HCT116 (cell line): ENCODE results near the gene PLCG2. TPM values are rescaled to one million over a fixed set of nuclear protein-coding genes. Genes with fewer than 3 reads are reported as not detected.

ENCODE experiments used
- ATAC-seq: fragments of 200-7000 bp; cut with Tn5 transposase; 2 replicates; pipeline ENCODE4 v1.9.1; 2020; ENCODE audit warnings: mild to moderate bottlenecking, moderate library complexity
- BruUV-seq: library from RNA; stranded (reverse); fragments of 400-500 nt; replicated peaks from 2 replicates; lab custom pipeline; 2021; lab: Mats Ljungman, UMichigan
- CTCF ChIA-PET: fragments of 300-600 bp; sonication (Branson Sonifier 250); formaldehyde crosslinking; loops from one replicate; lab custom pipeline; 2021; ENCODE audit warnings: antibody characterized with exemption; lab: Charles Lee
- POLR2A ChIA-PET: fragments of 300-600, 350-600 bp; sonication (Branson Sonifier 250); formaldehyde crosslinking; loops from one replicate; lab custom pipeline; 2021; ENCODE audit warnings: antibody characterized with exemption; lab: Charles Lee
- RAD21 ChIA-PET, 2 experiments: fragments of 300-600 bp; sonication (Branson Sonifier 250); formaldehyde crosslinking; loops; one replicate each; lab custom pipeline; 2023; ENCODE audit warnings: low total read pairs in 2 of 2; ENCODE audit not compliant: uncharacterized antibody in 2 of 2, unreplicated experiment in 2 of 2, low non-redundant PET in 1 of 2; lab: Charles Lee
- DNase-seq: peaks from one replicate; pipeline ENCODE4 v3.0.0-alpha.2; 2010; ENCODE audit warnings: low read depth, low spot score
- H2AFZ ChIP-seq: fragments of 200-600 bp; shearing (Covaris generic), sonication (generic); 2 replicates; pipeline ENCODE4 v1.6.1; 2017; ENCODE audit warnings: low read depth, mixed run types, mixed read lengths, antibody characterized with exemption, low read length; ENCODE audit not compliant: poor library complexity, severe bottlenecking
- H3K27ac ChIP-seq: 2 replicates; pipeline ENCODE4 v1.5.1; 2012; ENCODE audit warnings: low read depth, low read length
- H3K27me3 ChIP-seq: fragments of 200-600 bp; sonication (generic); 2 replicates; pipeline ENCODE4 v1.6.1; 2016; ENCODE audit warnings: mixed run types, low read length, mixed read lengths; ENCODE audit not compliant: insufficient read depth
- H3K36me3 ChIP-seq, 2 experiments: fragments of 200-500 bp in 1 of 2; fragments of 200-600 bp in 1 of 2; sonication (Bioruptor generic) in 1 of 2; sonication (generic) in 1 of 2; 2 replicates each; pipeline versions ENCODE4 v1.5.1 to v1.6.1; 2014 to 2016; ENCODE audit warnings: low read length in 2 of 2, inconsistent platforms in 1 of 2, mixed read lengths in 1 of 2, mixed run types in 1 of 2; ENCODE audit not compliant: insufficient read depth in 2 of 2, control insufficient read depth in 1 of 2
- H3K4me1 ChIP-seq, 2 experiments: fragments of 200-600 bp in 1 of 2; sonication (generic) in 1 of 2; 2 replicates each; pipeline versions ENCODE4 v1.5.1 to v1.6.1; 2012 to 2017; ENCODE audit warnings: low read length in 2 of 2, inconsistent platforms in 1 of 2, mild to moderate bottlenecking in 1 of 2, mixed read lengths in 1 of 2, mixed run types in 1 of 2, moderate library complexity in 1 of 2; ENCODE audit not compliant: insufficient read depth in 2 of 2, control insufficient read depth in 1 of 2
- H3K4me2 ChIP-seq: fragments of 200-600 bp; sonication (generic); 2 replicates; pipeline ENCODE4 v1.6.1; 2017; ENCODE audit warnings: mixed run types, low read length, mixed read lengths
- H3K4me3 ChIP-seq, 2 experiments: fragments of 200-600 bp in 1 of 2; sonication (generic) in 1 of 2; replicated peaks in 1 of 2; 2 replicates each; pipeline ENCODE4 v1.5.1; 2011 to 2016; ENCODE audit warnings: low read length in 2 of 2, control low read depth in 1 of 2, low read depth in 1 of 2, mild to moderate bottlenecking in 1 of 2, mixed read lengths in 1 of 2, mixed run types in 1 of 2
- H3K79me2 ChIP-seq: fragments of 200-600 bp; sonication (generic); 2 replicates; pipeline ENCODE4 v1.6.1; 2017; ENCODE audit warnings: mild to moderate bottlenecking, mixed run types, low read length, moderate library complexity, mixed read lengths; ENCODE audit not compliant: insufficient read depth
- H3K9ac ChIP-seq: fragments of 200-600 bp; sonication (generic); 2 replicates; pipeline ENCODE4 v1.6.1; 2016; ENCODE audit warnings: low read length, mixed read lengths
- H3K9me2 ChIP-seq: fragments of 200-600 bp; sonication (generic), shearing (Covaris generic); 2 replicates; pipeline ENCODE4 v1.6.1; 2017; ENCODE audit warnings: mixed run types, mild to moderate bottlenecking, moderate library complexity; ENCODE audit not compliant: insufficient read depth
- H3K9me3 ChIP-seq, 2 experiments: fragments of 200-500 bp in 1 of 2; fragments of 200-600 bp in 1 of 2; sonication (Bioruptor generic) in 1 of 2; sonication (generic) in 1 of 2; 2 replicates each; pipeline ENCODE4 v1.6.1; 2014 to 2017; ENCODE audit warnings: low read length in 2 of 2, mixed read lengths in 2 of 2, inconsistent platforms in 1 of 2, low read depth in 1 of 2, mild to moderate bottlenecking in 1 of 2, mixed run types in 1 of 2, moderate library complexity in 1 of 2; ENCODE audit not compliant: control insufficient read depth in 1 of 2, insufficient read depth in 1 of 2
- H4K20me1 ChIP-seq: fragments of 200-600 bp; sonication (generic), shearing (Covaris generic); 2 replicates; pipeline ENCODE4 v1.6.1; 2017; ENCODE audit warnings: mixed run types, mild to moderate bottlenecking, moderate library complexity; ENCODE audit not compliant: insufficient read depth
- CBX3 ChIP-seq: IDR thresholded peaks from 2 replicates; pipeline ENCODE4 v1.6.1; 2012; ENCODE audit warnings: low read depth
- CEBPB ChIP-seq: IDR thresholded peaks from 2 replicates; pipeline ENCODE4 v1.6.1; 2012; ENCODE audit warnings: low read depth
- EGR1 ChIP-seq: IDR thresholded peaks from 2 replicates; pipeline ENCODE4 v1.6.1; 2012; ENCODE audit warnings: low read depth
- ELF1 ChIP-seq: IDR thresholded peaks from 2 replicates; pipeline ENCODE4 v1.6.1; 2012; ENCODE audit warnings: low read depth, borderline replicate concordance
- EZH2 ChIP-seq: fragments of 200-600 bp; sonication (generic); IDR thresholded peaks from 2 replicates; pipeline ENCODE4 v1.6.1; 2017; ENCODE audit warnings: antibody characterized with exemption, mixed run types
- EZH2phosphoT487 ChIP-seq: fragments of 200-600 bp; IDR thresholded peaks from 2 replicates; pipeline ENCODE4 v1.6.1; 2018; ENCODE audit warnings: antibody characterized with exemption, borderline replicate concordance
- FOSL1 ChIP-seq: IDR thresholded peaks from 2 replicates; pipeline ENCODE4 v1.6.1; 2012; ENCODE audit warnings: low read depth
- JUND ChIP-seq: IDR thresholded peaks from 2 replicates; pipeline ENCODE4 v1.6.1; 2012
- POLR2A ChIP-seq: IDR thresholded peaks from 2 replicates; pipeline ENCODE4 v1.7.0; 2011; ENCODE audit warnings: borderline replicate concordance; ENCODE audit not compliant: insufficient read depth, insufficient read length; ENCODE audit errors: extremely low read depth
- SIN3A ChIP-seq: IDR thresholded peaks from 2 replicates; pipeline ENCODE4 v1.6.1; 2012; ENCODE audit warnings: low read depth
- SRF ChIP-seq: IDR thresholded peaks from 2 replicates; pipeline ENCODE4 v1.6.1; 2012; ENCODE audit warnings: low read depth
- TCF7L2 ChIP-seq: IDR thresholded peaks from 2 replicates; pipeline ENCODE4 v1.7.0; 2011; ENCODE audit warnings: borderline replicate concordance, inconsistent platforms; ENCODE audit not compliant: insufficient read depth, insufficient read length; ENCODE audit errors: extremely low read depth
- YY1 ChIP-seq: IDR thresholded peaks from 2 replicates; pipeline ENCODE4 v1.6.1; 2011; ENCODE audit warnings: low read length, low read depth, moderate library complexity, mild to moderate bottlenecking; ENCODE audit not compliant: insufficient replicate concordance; ENCODE audit errors: extremely low read depth
- ZNF274 ChIP-seq: fragments of 200-500 bp; sonication (Bioruptor generic); IDR thresholded peaks from 2 replicates; pipeline ENCODE4 v1.6.1; 2014; ENCODE audit warnings: mild to moderate bottlenecking, low read depth, low read length, inconsistent platforms
- intact Hi-C: fragments of 100-400 bp; cut with micrococcal nuclease; formaldehyde crosslinking; loops from 2 replicates; pipeline ENCODE4 v1.10.0; 2022
- total RNA-seq: library from RNA; stranded (reverse); gene quantifications from one replicate; pipeline ENCODE4 v1.2.1, GENCODE V29; 2021; ENCODE audit not compliant: unreplicated experiment
- TF ChIP-seq, protein P1 (sequence below): IDR thresholded peaks from 2 replicates; pipeline ENCODE4 v1.6.1; 2012; ENCODE audit warnings: low read depth
- TF ChIP-seq, protein P2 (sequence below): IDR thresholded peaks from 2 replicates; pipeline ENCODE4 v1.6.1; 2012
- TF ChIP-seq, protein P3 (sequence below): IDR thresholded peaks from 2 replicates; pipeline ENCODE4 v1.6.1; 2012
- TF ChIP-seq, protein P4 (sequence below), 3 experiments: fragments of 200-600 bp in 1 of 3; sonication (generic) in 1 of 3; IDR thresholded peaks in 2 of 3; conservative IDR thresholded peaks in 1 of 3; 2 replicates each; pipeline ENCODE4 v1.5.1; 2012 to 2017; ENCODE audit warnings: low read depth in 2 of 3, low read length in 2 of 3, antibody characterized with exemption in 1 of 3, borderline replicate concordance in 1 of 3, control low read depth in 1 of 3, mild to moderate bottlenecking in 1 of 3, mixed read lengths in 1 of 3, mixed run types in 1 of 3, moderate library complexity in 1 of 3; ENCODE audit not compliant: insufficient read depth in 1 of 3
- TF ChIP-seq, protein P5 (sequence below): IDR thresholded peaks from 2 replicates; pipeline ENCODE4 v1.6.1; 2011; ENCODE audit warnings: mild to moderate bottlenecking, low read length, moderate library complexity; ENCODE audit not compliant: insufficient replicate concordance; ENCODE audit errors: extremely low read depth

PLCG2 gene
- total RNA-seq, 1 experiment from 2014 or later, result 31.2 TPM

DNA sequence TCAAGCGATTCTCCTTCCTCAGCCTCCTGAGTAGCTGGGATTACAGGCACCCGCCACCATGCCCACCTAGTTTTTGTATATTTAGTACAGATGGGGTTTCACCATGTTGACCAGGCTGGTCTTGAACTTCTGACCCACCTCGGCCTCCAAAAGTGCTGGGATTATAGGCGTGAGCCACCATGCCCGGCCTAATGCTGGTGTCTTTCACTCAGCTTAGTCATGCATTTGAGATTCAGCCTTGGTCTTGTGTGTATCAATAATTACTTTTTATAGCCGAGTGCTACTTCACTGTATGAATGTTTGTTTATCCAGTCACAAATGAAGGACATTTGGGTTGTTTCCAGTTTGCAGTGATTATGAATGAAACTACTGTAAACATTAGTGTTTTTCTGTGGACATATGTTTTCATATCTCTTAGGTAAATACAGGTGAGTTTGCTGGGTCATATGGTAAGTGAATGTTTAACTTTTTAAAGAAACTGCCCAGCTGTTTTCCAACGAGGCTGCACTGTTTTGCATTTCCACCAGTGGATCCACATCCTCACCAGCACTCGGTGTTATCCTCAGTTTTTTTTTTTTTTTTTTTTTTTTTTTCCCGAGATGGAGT is 11.0 kb upstream of the PLCG2 start:
- H3K27me3 ChIP-seq, result no peaks in the 10 kb centered on the region
- H3K4me2 ChIP-seq, result no peak overlapping the region
- H3K9me3 ChIP-seq, result no peaks in the 10 kb centered on the region
- intact Hi-C loops, result no loop called here
- no peak overlapping the region for H3K27ac ChIP-seq
- TF ChIP-seq, protein P1, sequence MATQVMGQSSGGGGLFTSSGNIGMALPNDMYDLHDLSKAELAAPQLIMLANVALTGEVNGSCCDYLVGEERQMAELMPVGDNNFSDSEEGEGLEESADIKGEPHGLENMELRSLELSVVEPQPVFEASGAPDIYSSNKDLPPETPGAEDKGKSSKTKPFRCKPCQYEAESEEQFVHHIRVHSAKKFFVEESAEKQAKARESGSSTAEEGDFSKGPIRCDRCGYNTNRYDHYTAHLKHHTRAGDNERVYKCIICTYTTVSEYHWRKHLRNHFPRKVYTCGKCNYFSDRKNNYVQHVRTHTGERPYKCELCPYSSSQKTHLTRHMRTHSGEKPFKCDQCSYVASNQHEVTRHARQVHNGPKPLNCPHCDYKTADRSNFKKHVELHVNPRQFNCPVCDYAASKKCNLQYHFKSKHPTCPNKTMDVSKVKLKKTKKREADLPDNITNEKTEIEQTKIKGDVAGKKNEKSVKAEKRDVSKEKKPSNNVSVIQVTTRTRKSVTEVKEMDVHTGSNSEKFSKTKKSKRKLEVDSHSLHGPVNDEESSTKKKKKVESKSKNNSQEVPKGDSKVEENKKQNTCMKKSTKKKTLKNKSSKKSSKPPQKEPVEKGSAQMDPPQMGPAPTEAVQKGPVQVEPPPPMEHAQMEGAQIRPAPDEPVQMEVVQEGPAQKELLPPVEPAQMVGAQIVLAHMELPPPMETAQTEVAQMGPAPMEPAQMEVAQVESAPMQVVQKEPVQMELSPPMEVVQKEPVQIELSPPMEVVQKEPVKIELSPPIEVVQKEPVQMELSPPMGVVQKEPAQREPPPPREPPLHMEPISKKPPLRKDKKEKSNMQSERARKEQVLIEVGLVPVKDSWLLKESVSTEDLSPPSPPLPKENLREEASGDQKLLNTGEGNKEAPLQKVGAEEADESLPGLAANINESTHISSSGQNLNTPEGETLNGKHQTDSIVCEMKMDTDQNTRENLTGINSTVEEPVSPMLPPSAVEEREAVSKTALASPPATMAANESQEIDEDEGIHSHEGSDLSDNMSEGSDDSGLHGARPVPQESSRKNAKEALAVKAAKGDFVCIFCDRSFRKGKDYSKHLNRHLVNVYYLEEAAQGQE, result no peak
- TF ChIP-seq SRF (no peak), EZH2 (no peak), ZNF274 (no peak), EZH2phosphoT487 (no peak), EGR1 (no peak), SIN3A (no peak), TCF7L2 (no peak), POLR2A (no peak), CEBPB (no peak), JUND (no peak), FOSL1 (no peak), CBX3 (no peak), ELF1 (no peak), YY1 (no peak)
- TF ChIP-seq, protein P2, sequence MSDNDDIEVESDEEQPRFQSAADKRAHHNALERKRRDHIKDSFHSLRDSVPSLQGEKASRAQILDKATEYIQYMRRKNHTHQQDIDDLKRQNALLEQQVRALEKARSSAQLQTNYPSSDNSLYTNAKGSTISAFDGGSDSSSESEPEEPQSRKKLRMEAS, result no peak
- TF ChIP-seq, protein P3, sequence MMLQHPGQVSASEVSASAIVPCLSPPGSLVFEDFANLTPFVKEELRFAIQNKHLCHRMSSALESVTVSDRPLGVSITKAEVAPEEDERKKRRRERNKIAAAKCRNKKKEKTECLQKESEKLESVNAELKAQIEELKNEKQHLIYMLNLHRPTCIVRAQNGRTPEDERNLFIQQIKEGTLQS, result no peak
- TF ChIP-seq, protein P4, sequence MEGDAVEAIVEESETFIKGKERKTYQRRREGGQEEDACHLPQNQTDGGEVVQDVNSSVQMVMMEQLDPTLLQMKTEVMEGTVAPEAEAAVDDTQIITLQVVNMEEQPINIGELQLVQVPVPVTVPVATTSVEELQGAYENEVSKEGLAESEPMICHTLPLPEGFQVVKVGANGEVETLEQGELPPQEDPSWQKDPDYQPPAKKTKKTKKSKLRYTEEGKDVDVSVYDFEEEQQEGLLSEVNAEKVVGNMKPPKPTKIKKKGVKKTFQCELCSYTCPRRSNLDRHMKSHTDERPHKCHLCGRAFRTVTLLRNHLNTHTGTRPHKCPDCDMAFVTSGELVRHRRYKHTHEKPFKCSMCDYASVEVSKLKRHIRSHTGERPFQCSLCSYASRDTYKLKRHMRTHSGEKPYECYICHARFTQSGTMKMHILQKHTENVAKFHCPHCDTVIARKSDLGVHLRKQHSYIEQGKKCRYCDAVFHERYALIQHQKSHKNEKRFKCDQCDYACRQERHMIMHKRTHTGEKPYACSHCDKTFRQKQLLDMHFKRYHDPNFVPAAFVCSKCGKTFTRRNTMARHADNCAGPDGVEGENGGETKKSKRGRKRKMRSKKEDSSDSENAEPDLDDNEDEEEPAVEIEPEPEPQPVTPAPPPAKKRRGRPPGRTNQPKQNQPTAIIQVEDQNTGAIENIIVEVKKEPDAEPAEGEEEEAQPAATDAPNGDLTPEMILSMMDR (IDR thresholded peaks at IDR 0.05 in 2 of 3, conservative IDR thresholded peaks at IDR 0.05 in 1 of 3; ENCODE audit: borderline replicate concordance in 1 of 3, insufficient read depth in 1 of 3, low read depth in 2 of 3, low read length in 2 of 3), result no peak
- TF ChIP-seq, protein P5, sequence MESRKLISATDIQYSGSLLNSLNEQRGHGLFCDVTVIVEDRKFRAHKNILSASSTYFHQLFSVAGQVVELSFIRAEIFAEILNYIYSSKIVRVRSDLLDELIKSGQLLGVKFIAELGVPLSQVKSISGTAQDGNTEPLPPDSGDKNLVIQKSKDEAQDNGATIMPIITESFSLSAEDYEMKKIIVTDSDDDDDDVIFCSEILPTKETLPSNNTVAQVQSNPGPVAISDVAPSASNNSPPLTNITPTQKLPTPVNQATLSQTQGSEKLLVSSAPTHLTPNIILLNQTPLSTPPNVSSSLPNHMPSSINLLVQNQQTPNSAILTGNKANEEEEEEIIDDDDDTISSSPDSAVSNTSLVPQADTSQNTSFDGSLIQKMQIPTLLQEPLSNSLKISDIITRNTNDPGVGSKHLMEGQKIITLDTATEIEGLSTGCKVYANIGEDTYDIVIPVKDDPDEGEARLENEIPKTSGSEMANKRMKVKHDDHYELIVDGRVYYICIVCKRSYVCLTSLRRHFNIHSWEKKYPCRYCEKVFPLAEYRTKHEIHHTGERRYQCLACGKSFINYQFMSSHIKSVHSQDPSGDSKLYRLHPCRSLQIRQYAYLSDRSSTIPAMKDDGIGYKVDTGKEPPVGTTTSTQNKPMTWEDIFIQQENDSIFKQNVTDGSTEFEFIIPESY, result no peak
- DNase-seq (no peak), ATAC-seq (no peak)
- H3K4me1 ChIP-seq, result no peaks in the 10 kb centered on the region
- no peak overlapping the region for H3K4me3 ChIP-seq
- BruUV-seq, result no TSS peak
- ChIA-PET POLR2A (no interaction called here), CTCF (no interaction called here), RAD21 (no interaction called here)
- no peaks in the 10 kb centered on the region for H3K36me3 ChIP-seq
- H4K20me1 ChIP-seq, result no peaks in the 10 kb centered on the region
- no peaks in the 10 kb centered on the region for H3K9me2 ChIP-seq
- H3K9ac ChIP-seq, result no peak overlapping the region
- H2AFZ ChIP-seq, result no peak overlapping the region
- no peaks in the 10 kb centered on the region for H3K79me2 ChIP-seq
